ENCODE data around the gene TSPAN19. TPM values are rescaled to one million over a fixed set of nuclear protein-coding genes. Genes with fewer than 3 reads are reported as not detected.

Gene TSPAN19
- total RNA-seq, 1 experiment from 2014 or later, result 0.32 TPM

- TF ChIP-seq RAD21 (IDR thresholded peaks at IDR 0.05; ENCODE audit: low read depth), result no peak
- no peak for TF ChIP-seq TCF7L2 (IDR thresholded peaks at IDR 0.05; ENCODE audit: borderline replicate concordance, extremely low read depth, insufficient read depth, insufficient read length)
- TF ChIP-seq YY1 (IDR thresholded peaks at IDR 0.05; ENCODE audit: extremely low read depth, insufficient replicate concordance, low read depth, low read length), result no peak
- no peak for TF ChIP-seq CBX3 (IDR thresholded peaks at IDR 0.05; ENCODE audit: low read depth)
- no peak for TF ChIP-seq CTCF (IDR thresholded peaks at IDR 0.05 in 2 of 3, conservative IDR thresholded peaks at IDR 0.05 in 1 of 3; ENCODE audit: borderline replicate concordance in 1 of 3, insufficient read depth in 1 of 3, low read depth in 2 of 3, low read length in 2 of 3)
- TF ChIP-seq CEBPB (IDR thresholded peaks at IDR 0.05; ENCODE audit: low read depth), result no peak
- TF ChIP-seq ELF1 (IDR thresholded peaks at IDR 0.05; ENCODE audit: borderline replicate concordance, low read depth), result no peak
- no peak for TF ChIP-seq EZH2 (IDR thresholded peaks at IDR 0.05)
- intact Hi-C loops (cut with micrococcal nuclease), result no loop called here
- H3K9ac ChIP-seq (ENCODE audit: low read length), result no peak overlapping the region
- POLR2A ChIA-PET, result no interaction called here
- H3K9me2 ChIP-seq (ENCODE audit: insufficient read depth), result no peaks in the 10 kb centered on the region
- H3K27ac ChIP-seq (ENCODE audit: low read depth, low read length), result no peak overlapping the region
- H3K9me3 ChIP-seq (ENCODE audit: control insufficient read depth in 1 of 2, insufficient read depth in 1 of 2, low read depth in 1 of 2, low read length in 2 of 2), result no peaks in the 10 kb centered on the region
- H3K27me3 ChIP-seq (ENCODE audit: insufficient read depth, low read length), result no peaks in the 10 kb centered on the region
- H4K20me1 ChIP-seq (ENCODE audit: insufficient read depth), result no peaks in the 10 kb centered on the region
- RAD21 ChIA-PET (ENCODE audit: low non-redundant PET in 1 of 2, low total read pairs in 2 of 2, uncharacterized antibody in 2 of 2, unreplicated experiment in 2 of 2), result no interaction called here
- H3K36me3 ChIP-seq (ENCODE audit: control insufficient read depth in 1 of 2, insufficient read depth in 2 of 2, low read length in 2 of 2), result no peaks in the 10 kb centered on the region
- H3K79me2 ChIP-seq (ENCODE audit: insufficient read depth, low read length), result no peaks in the 10 kb centered on the region
- no peak for DNase-seq (ENCODE audit: low read depth, low spot score)
- CTCF ChIA-PET, result no interaction called here
- no TSS peak for BruUV-seq (replicated peaks)
- H3K4me3 ChIP-seq (replicated peaks in 1 of 2; ENCODE audit: low read depth in 1 of 2, low read length in 2 of 2), result no peak overlapping the region
- H3K4me2 ChIP-seq (ENCODE audit: low read length), result no peak overlapping the region
- ATAC-seq, result no peak
- no peak overlapping the region for H2AFZ ChIP-seq (ENCODE audit: low read depth, low read length, poor library complexity, severe bottlenecking)
- no peaks in the 10 kb centered on the region for H3K4me1 ChIP-seq (ENCODE audit: control insufficient read depth in 1 of 2, insufficient read depth in 2 of 2, low read length in 2 of 2)
Observed at GRCh38 chr12:84986586-84986985, 49.5 kb downstream of the TSPAN19 start.

GRCh38 chr12:84986117-84986516 is 50.0 kb downstream of the TSPAN19 start:
- H3K4me2 ChIP-seq (ENCODE audit: low read length), result no peak overlapping the region
- H4K20me1 ChIP-seq (ENCODE audit: insufficient read depth), result no peaks in the 10 kb centered on the region
- H3K36me3 ChIP-seq (ENCODE audit: control insufficient read depth in 1 of 2, insufficient read depth in 2 of 2, low read length in 2 of 2), result no peaks in the 10 kb centered on the region
- no peaks in the 10 kb centered on the region for H3K9me3 ChIP-seq (ENCODE audit: control insufficient read depth in 1 of 2, insufficient read depth in 1 of 2, low read depth in 1 of 2, low read length in 2 of 2)
- ChIA-PET CTCF (no interaction called here), POLR2A (no interaction called here), RAD21 (ENCODE audit: low non-redundant PET in 1 of 2, low total read pairs in 2 of 2, uncharacterized antibody in 2 of 2, unreplicated experiment in 2 of 2) (no interaction called here)
- no peak for DNase-seq (ENCODE audit: low read depth, low spot score)
- no peaks in the 10 kb centered on the region for H3K79me2 ChIP-seq (ENCODE audit: insufficient read depth, low read length)
- intact Hi-C loops (cut with micrococcal nuclease), result no loop called here
- H3K27ac ChIP-seq (ENCODE audit: low read depth, low read length), result no peak overlapping the region
- H2AFZ ChIP-seq (ENCODE audit: low read depth, low read length, poor library complexity, severe bottlenecking), result no peak overlapping the region
- no peak overlapping the region for H3K9ac ChIP-seq (ENCODE audit: low read length)
- ATAC-seq, result no peak
- no TSS peak for BruUV-seq (replicated peaks)
- no peaks in the 10 kb centered on the region for H3K9me2 ChIP-seq (ENCODE audit: insufficient read depth)
- H3K27me3 ChIP-seq (ENCODE audit: insufficient read depth, low read length), result no peaks in the 10 kb centered on the region
- H3K4me1 ChIP-seq (ENCODE audit: control insufficient read depth in 1 of 2, insufficient read depth in 2 of 2, low read length in 2 of 2), result no peaks in the 10 kb centered on the region
- H3K4me3 ChIP-seq (replicated peaks in 1 of 2; ENCODE audit: low read depth in 1 of 2, low read length in 2 of 2), result no peak overlapping the region
- TF ChIP-seq ATF3 (IDR thresholded peaks at IDR 0.05) (no peak), POLR2AphosphoS5 (IDR thresholded peaks at IDR 0.05; ENCODE audit: low read depth, low read length) (no peak), RAD21 (IDR thresholded peaks at IDR 0.05; ENCODE audit: low read depth) (no peak), YY1 (IDR thresholded peaks at IDR 0.05; ENCODE audit: extremely low read depth, insufficient replicate concordance, low read depth, low read length) (no peak), ZFX (IDR thresholded peaks at IDR 0.05) (no peak), CTCF (IDR thresholded peaks at IDR 0.05 in 2 of 3, conservative IDR thresholded peaks at IDR 0.05 in 1 of 3; ENCODE audit: borderline replicate concordance in 1 of 3, insufficient read depth in 1 of 3, low read depth in 2 of 3, low read length in 2 of 3) (no peak), EZH2 (IDR thresholded peaks at IDR 0.05) (no peak), CEBPB (IDR thresholded peaks at IDR 0.05; ENCODE audit: low read depth) (no peak), SP1 (IDR thresholded peaks at IDR 0.05; ENCODE audit: low read depth) (no peak)
- TF ChIP-seq, protein P1, sequence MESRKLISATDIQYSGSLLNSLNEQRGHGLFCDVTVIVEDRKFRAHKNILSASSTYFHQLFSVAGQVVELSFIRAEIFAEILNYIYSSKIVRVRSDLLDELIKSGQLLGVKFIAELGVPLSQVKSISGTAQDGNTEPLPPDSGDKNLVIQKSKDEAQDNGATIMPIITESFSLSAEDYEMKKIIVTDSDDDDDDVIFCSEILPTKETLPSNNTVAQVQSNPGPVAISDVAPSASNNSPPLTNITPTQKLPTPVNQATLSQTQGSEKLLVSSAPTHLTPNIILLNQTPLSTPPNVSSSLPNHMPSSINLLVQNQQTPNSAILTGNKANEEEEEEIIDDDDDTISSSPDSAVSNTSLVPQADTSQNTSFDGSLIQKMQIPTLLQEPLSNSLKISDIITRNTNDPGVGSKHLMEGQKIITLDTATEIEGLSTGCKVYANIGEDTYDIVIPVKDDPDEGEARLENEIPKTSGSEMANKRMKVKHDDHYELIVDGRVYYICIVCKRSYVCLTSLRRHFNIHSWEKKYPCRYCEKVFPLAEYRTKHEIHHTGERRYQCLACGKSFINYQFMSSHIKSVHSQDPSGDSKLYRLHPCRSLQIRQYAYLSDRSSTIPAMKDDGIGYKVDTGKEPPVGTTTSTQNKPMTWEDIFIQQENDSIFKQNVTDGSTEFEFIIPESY (IDR thresholded peaks at IDR 0.05; ENCODE audit: extremely low read depth, insufficient replicate concordance, low read length), result no peak
